GM12891 (cell line): Measurements from ENCODE around the gene SPIRE2. TPM values are rescaled to one million over a fixed set of nuclear protein-coding genes. Genes with fewer than 3 reads are reported as not detected.
"Not testable (repeated sequence)": the region's sequence is repeated elsewhere in the genome, so short reads cannot be mapped to it uniquely, and the experiment has no call there.

Experiments used
- DNase-seq: peaks from one replicate; pipeline ENCODE4 v3.0.0; 2011; ENCODE audit warnings: low spot score; ENCODE audit not compliant: insufficient read length
- FAIRE-seq: peaks from 2 replicates; lab custom pipeline; 2011; peaks lifted over from hg19 to GRCh38; lab: Jason Lieb, UNC
- PAX5 ChIP-seq: IDR thresholded peaks from 2 replicates; pipeline ENCODE4 v1.6.1; 2011; ENCODE audit warnings: low read length, moderate library complexity, mild to moderate bottlenecking; ENCODE audit not compliant: insufficient read depth, severe bottlenecking
- POLR2A ChIP-seq: IDR thresholded peaks from 2 replicates; pipeline ENCODE4 v1.6.1; 2011; ENCODE audit warnings: low read depth, low read length, control low read depth
- POLR2AphosphoS5 ChIP-seq: IDR thresholded peaks from 2 replicates; pipeline ENCODE4 v1.6.1; 2011; ENCODE audit warnings: low read depth, low read length, control low read depth
- POU2F2 ChIP-seq: IDR thresholded peaks from 2 replicates; pipeline ENCODE4 v1.6.1; 2011; ENCODE audit warnings: low read depth, mild to moderate bottlenecking, control low read depth, low read length, moderate library complexity
- SPI1 ChIP-seq: IDR thresholded peaks from 2 replicates; pipeline ENCODE4 v1.6.1; 2011; ENCODE audit warnings: low read depth, low read length, control low read depth
- TAF1 ChIP-seq: IDR thresholded peaks from 2 replicates; pipeline ENCODE4 v1.6.1; 2011; ENCODE audit warnings: low read depth, low read length, control low read depth
- polyA plus RNA-seq: library from polyadenylated mRNA; unstranded; fragments of >200 nt; gene quantifications from one replicate; pipeline ENCODE4 v1.2.1, GENCODE V29; 2012; ENCODE audit warnings: low read depth, missing spikeins, inconsistent platforms; ENCODE audit not compliant: missing spikeins

SPIRE2 gene
- 0.28 TPM for polyA plus RNA-seq

DNA sequence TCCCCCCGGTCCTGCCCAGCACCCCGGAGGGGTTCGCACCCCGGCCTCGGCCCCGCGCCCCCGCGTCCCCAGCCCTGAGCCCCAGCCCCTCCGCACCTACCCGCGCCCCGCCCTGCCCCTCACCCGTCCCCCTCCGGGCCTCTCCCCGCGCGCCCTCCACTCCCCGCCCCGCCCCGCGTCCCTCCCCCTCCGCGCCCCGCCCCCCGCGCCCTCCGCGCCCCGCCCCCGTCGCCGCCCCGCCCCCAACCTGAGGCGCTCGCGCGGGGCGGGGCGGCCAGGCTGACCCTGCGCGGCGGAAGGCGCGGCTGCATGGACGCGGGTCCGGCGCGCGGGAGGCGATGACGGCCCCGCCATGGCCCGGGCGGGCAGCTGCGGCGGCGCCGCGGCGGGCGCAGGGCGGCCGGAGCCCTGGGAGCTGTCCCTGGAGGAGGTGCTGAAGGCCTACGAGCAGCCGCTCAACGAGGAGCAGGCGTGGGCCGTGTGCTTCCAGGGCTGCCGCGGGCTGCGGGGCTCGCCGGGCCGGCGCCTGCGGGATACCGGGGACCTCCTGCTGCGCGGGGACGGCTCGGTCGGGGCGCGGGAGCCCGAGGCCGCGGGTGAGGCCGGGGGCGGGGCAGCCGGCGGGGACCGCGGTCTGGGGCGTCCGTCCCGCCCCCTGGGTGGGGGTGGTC, at the start of gene SPIRE2:
SPIRE2 (plus strand) TSS at position 277 of the 671 bp plus-strand sequence; CDS start at position 353, 76 bp downstream.
- FAIRE-seq (peak; percentile 79), DNase-seq (peak; percentile 78)
- TF ChIP-seq SPI1 (no peak), TAF1 (no peak), POLR2A (no peak), PAX5 (no peak), POU2F2 (no peak), POLR2AphosphoS5 (no peak)

GRCh38 chr16:89779231-89779908, 48.9 kb upstream of the SPIRE2 start:
- DNase-seq (no peak), FAIRE-seq (no peak)
- TF ChIP-seq POU2F2: no peak
- no peak for TF ChIP-seq TAF1
- no peak for TF ChIP-seq SPI1
- no peak for TF ChIP-seq POLR2AphosphoS5
- TF ChIP-seq PAX5: no peak
- TF ChIP-seq POLR2A: no peak

GRCh38 chr16:89779909-89780305, 48.4 kb upstream of the SPIRE2 start:
- DNase-seq: no peak
- FAIRE-seq: no peak
- TF ChIP-seq SPI1 (no peak), TAF1 (no peak), POU2F2 (no peak), POLR2AphosphoS5 (no peak), POLR2A (no peak), PAX5 (no peak)

DNA sequence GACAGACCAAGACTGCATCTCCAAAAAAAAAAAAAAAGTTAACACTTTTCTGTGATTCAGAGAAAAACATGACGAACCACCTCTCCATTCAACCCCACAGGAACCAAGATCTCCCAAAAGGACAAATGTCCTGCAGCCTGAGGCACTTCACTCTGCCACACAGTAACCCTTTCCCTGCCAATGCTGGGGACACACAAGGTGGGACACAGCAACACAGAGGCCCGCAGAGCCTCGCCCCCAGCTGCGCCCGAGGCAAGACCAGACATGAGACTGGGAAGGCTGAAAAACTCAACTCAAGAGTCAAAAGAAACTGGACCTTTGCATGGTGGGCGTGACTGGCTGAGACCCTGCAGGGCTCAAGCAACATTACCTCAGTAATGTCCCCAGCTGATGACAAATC, 45.8 kb upstream of the SPIRE2 start:
- FAIRE-seq (no peak), DNase-seq (no peak)
- TF ChIP-seq SPI1: no peak
- no peak for TF ChIP-seq POU2F2
- TF ChIP-seq PAX5: no peak

GRCh38 chr16:89783952-89784351, 44.3 kb upstream of the SPIRE2 start:
- not testable (repeated sequence) for FAIRE-seq

GRCh38 chr16:89784406-89784805, 43.9 kb upstream of the SPIRE2 start:
- no peak for DNase-seq
- FAIRE-seq: no peak
- TF ChIP-seq POLR2A (no peak), PAX5 (no peak), SPI1 (no peak), TAF1 (no peak), POLR2AphosphoS5 (no peak), POU2F2 (no peak)

More at GRCh38 chr16:89783952-89784351, 44.3 kb upstream of the SPIRE2 start:
- DNase-seq: not testable (repeated sequence)

DNA sequence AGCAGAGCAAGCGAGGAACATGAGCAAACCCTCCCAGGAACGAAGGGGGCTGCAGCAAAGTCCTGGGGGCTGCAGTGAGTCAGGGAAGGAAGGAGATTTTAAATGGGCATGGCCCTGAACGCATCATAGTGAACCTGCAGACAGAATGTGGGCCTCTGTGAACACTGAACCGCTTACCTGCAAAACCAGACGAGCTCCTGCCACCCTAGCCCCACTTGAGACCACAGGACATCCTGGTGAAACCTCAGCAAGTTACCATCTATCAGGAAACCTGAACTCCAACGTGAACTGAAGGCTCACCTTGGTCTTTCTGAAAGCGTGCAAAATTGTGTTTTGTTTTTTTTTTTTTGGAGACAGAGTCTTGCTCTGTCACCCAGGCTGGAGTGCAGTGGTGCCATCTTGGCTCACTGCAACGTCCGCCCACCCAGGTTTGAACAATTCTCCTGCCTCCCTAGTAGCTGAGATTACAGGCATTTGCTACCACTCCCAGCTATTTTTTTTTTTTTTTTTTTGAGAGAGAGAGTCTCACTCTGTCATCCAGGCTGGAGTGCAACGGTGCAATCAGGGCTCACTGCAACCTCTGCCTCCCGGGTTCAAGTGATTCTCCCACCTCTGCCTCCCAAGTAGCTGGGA, 42.6 kb upstream of the SPIRE2 start:
- DNase-seq: no peak
- no peak for FAIRE-seq
- TF ChIP-seq POLR2A: no peak
- TF ChIP-seq TAF1: no peak
- TF ChIP-seq POLR2AphosphoS5: no peak
- no peak for TF ChIP-seq POU2F2
- TF ChIP-seq SPI1: no peak
- TF ChIP-seq PAX5: no peak

GRCh38 chr16:89786474-89787364, 41.6 kb upstream of the SPIRE2 start:
- TF ChIP-seq POLR2A: no peak
- TF ChIP-seq TAF1: no peak
- TF ChIP-seq PAX5: no peak
- DNase-seq: no peak
- no peak for FAIRE-seq

GRCh38 chr16:89787365-89787805, 40.9 kb upstream of the SPIRE2 start:
- DNase-seq (no peak), FAIRE-seq (no peak)
- TF ChIP-seq TAF1: no peak
- no peak for TF ChIP-seq POLR2AphosphoS5
- no peak for TF ChIP-seq POLR2A
- TF ChIP-seq PAX5: no peak
- TF ChIP-seq SPI1: no peak
- TF ChIP-seq POU2F2: no peak

- FAIRE-seq (no peak), DNase-seq (no peak)
- TF ChIP-seq POLR2A: no peak
- TF ChIP-seq PAX5: no peak
- TF ChIP-seq SPI1: no peak
- no peak for TF ChIP-seq POU2F2
- TF ChIP-seq TAF1: no peak
- TF ChIP-seq POLR2AphosphoS5: no peak
Observed at GRCh38 chr16:89791278-89791995, 36.8 kb upstream of the SPIRE2 start.

DNA sequence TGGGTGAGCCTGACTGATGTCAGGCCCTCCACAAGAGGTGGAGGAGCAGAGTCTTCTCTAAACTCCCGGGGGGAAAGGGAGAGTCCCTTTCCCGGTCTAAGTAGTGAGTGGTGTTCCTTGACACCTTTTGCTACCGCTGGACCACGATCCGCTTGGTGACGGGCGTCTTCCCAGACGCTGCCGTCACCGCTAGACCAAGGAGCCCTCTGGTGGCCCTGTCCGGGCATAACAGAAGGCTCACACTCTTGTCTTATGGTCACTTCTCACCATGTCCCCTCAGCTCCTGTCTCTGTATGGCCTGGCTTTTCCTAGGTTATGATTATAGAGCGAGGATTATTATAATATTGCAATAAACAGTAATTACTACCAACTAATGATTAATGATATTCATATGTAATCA, 35.2 kb upstream of the SPIRE2 start:
- not testable (repeated sequence) for DNase-seq, FAIRE-seq
